Esophagus squamous epithelium (tissue), 4 donors: ENCODE results near the gene TRAF7.

ENCODE experiments used
- CTCF ChIP-seq, 6 experiments: fragments of 450-650 bp in 4 of 6; fragments of 200-600 bp in 2 of 6; sonication (generic) in 2 of 6; IDR thresholded peaks; one replicate each; pipeline ENCODE4 v1.5.1; 2016 to 2019; ENCODE audit warnings: antibody characterized with exemption in 6 of 6, mild to moderate bottlenecking in 4 of 6, moderate library complexity in 4 of 6
- POLR2A ChIP-seq, 4 donors: fragments of 450-650 bp; IDR thresholded peaks; one replicate each; pipeline ENCODE4 v1.6.1; 2017; ENCODE audit warnings: antibody characterized with exemption in 4 of 4, mild to moderate bottlenecking in 4 of 4, moderate library complexity in 3 of 4

GRCh38 chr16:2178321-2179106, 22.9 kb downstream of the TRAF7 start:
- TF ChIP-seq CTCF (IDR thresholded peaks at IDR 0.05), result no peak
- TF ChIP-seq POLR2A (IDR thresholded peaks at IDR 0.05), result no peak
